Kidney (tissue), 14 donors: Measurements from ENCODE around the gene BTBD1. TPM values are rescaled to one million over a fixed set of nuclear protein-coding genes. Genes with fewer than 3 reads are reported as not detected.

Experiments used
- DNase-seq, 5 donors: peaks; one replicate each; pipeline ENCODE4 v3.0.0-alpha.2; 2013 to 2020
- FAIRE-seq: peaks from 2 replicates; lab custom pipeline; 2012; peaks lifted over from hg19 to GRCh38; lab: Jason Lieb, UNC
- H3K27ac ChIP-seq, 2 donors: one replicate each; pipeline ENCODE4 v1.7.0; 2013; ENCODE audit warnings: low read depth in 2 of 2, low read length in 2 of 2, inconsistent platforms in 1 of 2
- H3K27me3 ChIP-seq: one replicate; pipeline ENCODE4 v1.7.1; 2013; ENCODE audit warnings: low read length, inconsistent platforms; ENCODE audit not compliant: control insufficient read depth, insufficient read depth
- H3K36me3 ChIP-seq, 3 donors: one replicate each; pipeline versions ENCODE4 v1.7.0 to v1.7.1; 2013; ENCODE audit warnings: low read length in 3 of 3, control low read depth in 1 of 3, inconsistent platforms in 1 of 3; ENCODE audit not compliant: insufficient read depth in 3 of 3, control insufficient read depth in 2 of 3
- H3K4me1 ChIP-seq, 3 donors: one replicate each; pipeline versions ENCODE4 v1.7.0 to v1.7.1; 2013; ENCODE audit warnings: low read length in 3 of 3, inconsistent platforms in 1 of 3, low read depth in 1 of 3; ENCODE audit not compliant: control insufficient read depth in 2 of 3, insufficient read depth in 2 of 3
- H3K4me3 ChIP-seq, 3 donors: one replicate each; pipeline versions ENCODE4 v1.7.0 to v1.8.1; 2013; ENCODE audit warnings: low read length in 3 of 3, control low read depth in 1 of 3, inconsistent platforms in 1 of 3
- H3K9ac ChIP-seq, 3 donors: one replicate each; pipeline versions ENCODE4 v1.7.0 to v1.7.1; 2013; ENCODE audit warnings: low read length in 3 of 3, control low read depth in 1 of 3, inconsistent platforms in 1 of 3
- H3K9me3 ChIP-seq, 3 donors: one replicate each; pipeline versions ENCODE4 v1.7.0 to v1.7.1; 2013; ENCODE audit warnings: low read length in 3 of 3, control low read depth in 1 of 3, inconsistent platforms in 1 of 3; ENCODE audit not compliant: control insufficient read depth in 2 of 3, insufficient read depth in 1 of 3
- CTCF ChIP-seq: IDR thresholded peaks from 3 replicates; pipeline ENCODE4 v1.5.1; 2012; ENCODE audit warnings: mild to moderate bottlenecking, moderate library complexity, borderline replicate concordance; ENCODE audit not compliant: insufficient read depth; ENCODE audit errors: extremely low read depth
- intact Hi-C: fragments of 100-400 bp; cut with DNase I; formaldehyde crosslinking; loops from one replicate; pipeline ENCODE4 v1.11.1; 2022
- polyA plus RNA-seq: library from polyadenylated mRNA; stranded (reverse); fragments of 350-450 nt; fragmentation: Illumina TruSeq; extraction: RNeasy Lipid Tissue Mini Kit (QIAGEN cat#74804); gene quantifications from one replicate; pipeline ENCODE4 v1.2.3, GENCODE V29; 2014; ENCODE audit warnings: low read depth, low replicate concordance; ENCODE audit not compliant: insufficient read depth
- total RNA-seq: library from RNA; stranded (reverse); fragmentation: NEBNext Ultra II Directional; extraction: Animal tissue kit (Norgen Biotek cat#: 25700); gene quantifications from one replicate; pipeline ENCODE4 v1.2.1, GENCODE V29; 2021
- donor health status: control.
- donor health status: control.
- donor health status: control.
- donor health status: control.
- donor health status: control.
- donor health status: DM: yes; HTN: yes; CAD: no.
- donor health status: Normal renal cell carcinoma (clear cell type).

The BTBD1 gene
- total and polyA plus RNA-seq, 2 donors from 2014 or later = 29.1 to 52.0 TPM

- intact Hi-C loops = no loop called here
- Histone ChIP-seq H3K4me3 (peak overlapping the region; percentile 45 to 72 (median 51)), H3K4me1 (peaks cover 0 to 6% (median 5%) of the 10 kb centered on the region in 3 donors), H3K9me3 (no peaks in the 10 kb centered on the region), H3K27ac (no peak overlapping the region), H3K27me3 (no peaks in the 10 kb centered on the region), H3K36me3 (no peaks in the 10 kb centered on the region), H3K9ac (peak overlapping the region; percentile 24 to 65 (median 47))
- DNase-seq (peak in 3 of 5 donors; percentile 25 to 77 (median 68)), FAIRE-seq (no peak)
- peak; percentile 51 for TF ChIP-seq CTCF
Measured at GRCh38 chr15:82999905-83000671, 67.0 kb downstream of the BTBD1 start.

- H3K9ac ChIP-seq = no peak overlapping the region
Measured at GRCh38 chr15:82999426-82999825, 67.6 kb downstream of the BTBD1 start.

GRCh38 chr15:82995938-82996337, 71.1 kb downstream of the BTBD1 start:
- FAIRE-seq (no peak), DNase-seq (no peak)
- Histone ChIP-seq H3K36me3 (no peaks in the 10 kb centered on the region), H3K9ac (no peak overlapping the region), H3K9me3 (no peaks in the 10 kb centered on the region), H3K27me3 (no peaks in the 10 kb centered on the region), H3K4me1 (peaks cover 0 to 6% (median 5%) of the 10 kb centered on the region in 3 donors), H3K4me3 (no peak overlapping the region), H3K27ac (no peak overlapping the region)
- TF ChIP-seq CTCF = no peak
- intact Hi-C loops = no loop called here

More at GRCh38 chr15:82999426-82999825, 67.6 kb downstream of the BTBD1 start:
- Histone ChIP-seq H3K36me3 (no peaks in the 10 kb centered on the region), H3K4me3 (no peak overlapping the region), H3K27me3 (no peaks in the 10 kb centered on the region), H3K4me1 (peaks cover 0 to 6% (median 5%) of the 10 kb centered on the region in 3 donors), H3K27ac (no peak overlapping the region), H3K9me3 (no peaks in the 10 kb centered on the region)
- no peak for TF ChIP-seq CTCF
- intact Hi-C loops = no loop called here
- no peak for DNase-seq
- FAIRE-seq = no peak
